HCT116 (cell line): ENCODE results near the gene DGKE. TPM values are rescaled to one million over a fixed set of nuclear protein-coding genes. Genes with fewer than 3 reads are reported as not detected.
A peak's percentile ranks its signal among the peaks of the same experiment; 100 is the strongest.

Source experiments
- ATAC-seq: fragments of 200-7000 bp; cut with Tn5 transposase; 2 replicates; pipeline ENCODE4 v1.9.1; 2020; ENCODE audit warnings: mild to moderate bottlenecking, moderate library complexity
- BruUV-seq: library from RNA; stranded (reverse); fragments of 400-500 nt; replicated peaks from 2 replicates; lab custom pipeline; 2021; lab: Mats Ljungman, UMichigan
- CTCF ChIA-PET: fragments of 300-600 bp; sonication (Branson Sonifier 250); formaldehyde crosslinking; loops from one replicate; lab custom pipeline; 2021; ENCODE audit warnings: antibody characterized with exemption; lab: Charles Lee
- POLR2A ChIA-PET: fragments of 300-600, 350-600 bp; sonication (Branson Sonifier 250); formaldehyde crosslinking; loops from one replicate; lab custom pipeline; 2021; ENCODE audit warnings: antibody characterized with exemption; lab: Charles Lee
- RAD21 ChIA-PET, 2 experiments: fragments of 300-600 bp; sonication (Branson Sonifier 250); formaldehyde crosslinking; loops; one replicate each; lab custom pipeline; 2023; ENCODE audit warnings: low total read pairs in 2 of 2; ENCODE audit not compliant: uncharacterized antibody in 2 of 2, unreplicated experiment in 2 of 2, low non-redundant PET in 1 of 2; lab: Charles Lee
- DNase-seq: peaks from one replicate; pipeline ENCODE4 v3.0.0-alpha.2; 2010; ENCODE audit warnings: low read depth, low spot score
- H2AFZ ChIP-seq: fragments of 200-600 bp; shearing (Covaris generic), sonication (generic); 2 replicates; pipeline ENCODE4 v1.6.1; 2017; ENCODE audit warnings: low read depth, mixed run types, mixed read lengths, antibody characterized with exemption, low read length; ENCODE audit not compliant: poor library complexity, severe bottlenecking
- H3K27ac ChIP-seq: 2 replicates; pipeline ENCODE4 v1.5.1; 2012; ENCODE audit warnings: low read depth, low read length
- H3K27me3 ChIP-seq: fragments of 200-600 bp; sonication (generic); 2 replicates; pipeline ENCODE4 v1.6.1; 2016; ENCODE audit warnings: mixed run types, low read length, mixed read lengths; ENCODE audit not compliant: insufficient read depth
- H3K36me3 ChIP-seq, 2 experiments: fragments of 200-500 bp in 1 of 2; fragments of 200-600 bp in 1 of 2; sonication (Bioruptor generic) in 1 of 2; sonication (generic) in 1 of 2; 2 replicates each; pipeline versions ENCODE4 v1.5.1 to v1.6.1; 2014 to 2016; ENCODE audit warnings: low read length in 2 of 2, inconsistent platforms in 1 of 2, mixed read lengths in 1 of 2, mixed run types in 1 of 2; ENCODE audit not compliant: insufficient read depth in 2 of 2, control insufficient read depth in 1 of 2
- H3K4me1 ChIP-seq, 2 experiments: fragments of 200-600 bp in 1 of 2; sonication (generic) in 1 of 2; 2 replicates each; pipeline versions ENCODE4 v1.5.1 to v1.6.1; 2012 to 2017; ENCODE audit warnings: low read length in 2 of 2, inconsistent platforms in 1 of 2, mild to moderate bottlenecking in 1 of 2, mixed read lengths in 1 of 2, mixed run types in 1 of 2, moderate library complexity in 1 of 2; ENCODE audit not compliant: insufficient read depth in 2 of 2, control insufficient read depth in 1 of 2
- H3K4me2 ChIP-seq: fragments of 200-600 bp; sonication (generic); 2 replicates; pipeline ENCODE4 v1.6.1; 2017; ENCODE audit warnings: mixed run types, low read length, mixed read lengths
- H3K4me3 ChIP-seq, 2 experiments: fragments of 200-600 bp in 1 of 2; sonication (generic) in 1 of 2; replicated peaks in 1 of 2; 2 replicates each; pipeline ENCODE4 v1.5.1; 2011 to 2016; ENCODE audit warnings: low read length in 2 of 2, control low read depth in 1 of 2, low read depth in 1 of 2, mild to moderate bottlenecking in 1 of 2, mixed read lengths in 1 of 2, mixed run types in 1 of 2
- H3K79me2 ChIP-seq: fragments of 200-600 bp; sonication (generic); 2 replicates; pipeline ENCODE4 v1.6.1; 2017; ENCODE audit warnings: mild to moderate bottlenecking, mixed run types, low read length, moderate library complexity, mixed read lengths; ENCODE audit not compliant: insufficient read depth
- H3K9ac ChIP-seq: fragments of 200-600 bp; sonication (generic); 2 replicates; pipeline ENCODE4 v1.6.1; 2016; ENCODE audit warnings: low read length, mixed read lengths
- H3K9me2 ChIP-seq: fragments of 200-600 bp; sonication (generic), shearing (Covaris generic); 2 replicates; pipeline ENCODE4 v1.6.1; 2017; ENCODE audit warnings: mixed run types, mild to moderate bottlenecking, moderate library complexity; ENCODE audit not compliant: insufficient read depth
- H3K9me3 ChIP-seq, 2 experiments: fragments of 200-500 bp in 1 of 2; fragments of 200-600 bp in 1 of 2; sonication (Bioruptor generic) in 1 of 2; sonication (generic) in 1 of 2; 2 replicates each; pipeline ENCODE4 v1.6.1; 2014 to 2017; ENCODE audit warnings: low read length in 2 of 2, mixed read lengths in 2 of 2, inconsistent platforms in 1 of 2, low read depth in 1 of 2, mild to moderate bottlenecking in 1 of 2, mixed run types in 1 of 2, moderate library complexity in 1 of 2; ENCODE audit not compliant: control insufficient read depth in 1 of 2, insufficient read depth in 1 of 2
- H4K20me1 ChIP-seq: fragments of 200-600 bp; sonication (generic), shearing (Covaris generic); 2 replicates; pipeline ENCODE4 v1.6.1; 2017; ENCODE audit warnings: mixed run types, mild to moderate bottlenecking, moderate library complexity; ENCODE audit not compliant: insufficient read depth
- ATF3 ChIP-seq: IDR thresholded peaks from 2 replicates; pipeline ENCODE4 v1.6.1; 2012
- CBX3 ChIP-seq: IDR thresholded peaks from 2 replicates; pipeline ENCODE4 v1.6.1; 2012; ENCODE audit warnings: low read depth
- CTCF ChIP-seq, 3 experiments: fragments of 200-600 bp in 1 of 3; sonication (generic) in 1 of 3; IDR thresholded peaks in 2 of 3; conservative IDR thresholded peaks in 1 of 3; 2 replicates each; pipeline ENCODE4 v1.5.1; 2012 to 2017; ENCODE audit warnings: low read depth in 2 of 3, low read length in 2 of 3, antibody characterized with exemption in 1 of 3, borderline replicate concordance in 1 of 3, control low read depth in 1 of 3, mild to moderate bottlenecking in 1 of 3, mixed read lengths in 1 of 3, mixed run types in 1 of 3, moderate library complexity in 1 of 3; ENCODE audit not compliant: insufficient read depth in 1 of 3
- POLR2AphosphoS5 ChIP-seq: IDR thresholded peaks from 2 replicates; pipeline ENCODE4 v1.6.1; 2011; ENCODE audit warnings: mild to moderate bottlenecking, low read depth, low read length, moderate library complexity
- RAD21 ChIP-seq: IDR thresholded peaks from 2 replicates; pipeline ENCODE4 v1.6.1; 2012; ENCODE audit warnings: low read depth, mild to moderate bottlenecking
- YY1 ChIP-seq: IDR thresholded peaks from 2 replicates; pipeline ENCODE4 v1.6.1; 2011; ENCODE audit warnings: low read length, low read depth, moderate library complexity, mild to moderate bottlenecking; ENCODE audit not compliant: insufficient replicate concordance; ENCODE audit errors: extremely low read depth
- intact Hi-C: fragments of 100-400 bp; cut with micrococcal nuclease; formaldehyde crosslinking; loops from 2 replicates; pipeline ENCODE4 v1.10.0; 2022
- total RNA-seq: library from RNA; stranded (reverse); gene quantifications from one replicate; pipeline ENCODE4 v1.2.1, GENCODE V29; 2021; ENCODE audit not compliant: unreplicated experiment

DGKE gene
- total RNA-seq, 1 experiment from 2014 or later = 5.2 TPM

- peaks cover 3 to 9% of the 10 kb centered on the region in 2 experiments for H3K4me1 ChIP-seq
- ChIA-PET RAD21 (interaction anchor here (0.6 to 1.4 kb wide), 5 partner anchors 13 to 120 kb away, joined by 3 to 6 read pairs (median 3); no protein-coding TSS in a partner anchor), CTCF (interaction anchor here (0.6 to 2.2 kb wide), 36 partner anchors 8 to 928 kb away, joined by 3 to 25 read pairs (median 5); partner anchors contain the start of genes C17orf67, COIL, DGKE and NOG)
- ATAC-seq = peak; percentile 97
- peak; percentile 85 for DNase-seq
- H3K4me3 ChIP-seq = peak overlapping the region; percentile 25 to 29
- TF ChIP-seq CTCF (IDR thresholded peaks at IDR 0.05 in 2 of 3, conservative IDR thresholded peaks at IDR 0.05 in 1 of 3; ENCODE audit: borderline replicate concordance in 1 of 3, insufficient read depth in 1 of 3, low read depth in 2 of 3, low read length in 2 of 3) (peak; percentile 80 to 95 (median 93)), CBX3 (0 out of 2 replicates have a peak, but pooled peaks have one; percentile 38), RAD21 (peak; percentile 94), YY1 (peak; percentile 39), POLR2AphosphoS5 (no peak), ATF3 (no peak)
- TF ChIP-seq, all 23 proteins: peak for 4
- intact Hi-C loops = loop anchor here (1.0 kb wide), 3 partner anchors 121 to 228 kb away; no protein-coding TSS in a partner anchor
- Histone ChIP-seq H3K9me3 (no peaks in the 10 kb centered on the region), H3K27me3 (no peaks in the 10 kb centered on the region), H3K9ac (no peak overlapping the region), H4K20me1 (no peaks in the 10 kb centered on the region), H3K27ac (no peak overlapping the region), H2AFZ (peak overlapping the region; percentile 89), H3K4me2 (peak overlapping the region; percentile 72), H3K9me2 (no peaks in the 10 kb centered on the region), H3K79me2 (no peaks in the 10 kb centered on the region), H3K36me3 (no peaks in the 10 kb centered on the region)
- POLR2A ChIA-PET = interaction anchor here (0.8 to 2.1 kb wide), 5 partner anchors 9 to 94 kb away, joined by 3 to 17 read pairs (median 4); partner anchors contain the start of genes DGKE and TRIM25
- no TSS peak for BruUV-seq
Observed at GRCh38 chr17:56819431-56820145, 14.4 kb upstream of the DGKE start.
